ENCODE results near the gene PSMB1.
"Not testable (repeated sequence)": the region's sequence is repeated elsewhere in the genome, so short reads cannot be mapped to it uniquely, and the experiment has no call there.

Gene PSMB1

DNA sequence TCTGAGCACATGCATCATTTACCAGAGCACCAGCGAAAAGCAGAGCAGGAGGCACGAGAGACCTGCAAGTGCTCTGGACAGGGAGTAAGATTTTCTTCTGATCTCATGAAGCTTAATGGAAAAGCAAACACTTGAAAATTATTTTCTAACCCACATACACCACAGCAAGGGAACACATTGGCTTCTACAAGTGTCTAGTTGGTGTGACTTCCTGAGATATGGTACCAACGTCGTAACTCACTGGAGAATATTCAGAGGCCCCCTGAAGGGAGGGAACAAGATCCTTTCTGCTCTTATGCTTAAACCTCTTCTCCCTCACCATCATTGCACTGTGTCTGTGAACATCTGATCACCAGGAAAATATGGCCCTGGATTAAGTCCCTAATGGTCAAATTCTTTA lies 48.6 kb downstream of the PSMB1 start:
- DNase-seq (ENCODE audit: low read depth in 1 of 2, low spot score in 1 of 2): no peak

DNA sequence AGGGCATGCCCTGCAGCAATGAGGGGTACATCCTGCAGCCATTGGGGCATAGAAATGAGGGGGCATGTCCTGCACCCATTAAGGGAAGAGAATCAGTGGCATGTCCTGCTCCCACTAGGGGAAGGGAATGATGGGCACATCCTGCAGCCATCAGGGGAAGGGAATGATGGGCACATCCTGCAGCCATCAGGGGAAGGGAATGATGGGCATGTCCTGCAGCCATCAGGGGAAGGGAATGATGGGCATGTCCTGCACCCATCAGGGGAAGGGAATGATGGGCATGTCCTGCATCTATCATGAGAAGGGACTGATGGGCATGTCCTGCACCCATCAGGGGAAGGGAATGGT lies 49.7 kb downstream of the PSMB1 start:
- DNase-seq (ENCODE audit: low read depth in 1 of 2, low spot score in 1 of 2): no peak

- DNase-seq (ENCODE audit: low read depth in 1 of 2, low spot score in 1 of 2): not testable (repeated sequence)
Observed at GRCh38 chr6:170502733-170503413, 50.2 kb downstream of the PSMB1 start.

DNA sequence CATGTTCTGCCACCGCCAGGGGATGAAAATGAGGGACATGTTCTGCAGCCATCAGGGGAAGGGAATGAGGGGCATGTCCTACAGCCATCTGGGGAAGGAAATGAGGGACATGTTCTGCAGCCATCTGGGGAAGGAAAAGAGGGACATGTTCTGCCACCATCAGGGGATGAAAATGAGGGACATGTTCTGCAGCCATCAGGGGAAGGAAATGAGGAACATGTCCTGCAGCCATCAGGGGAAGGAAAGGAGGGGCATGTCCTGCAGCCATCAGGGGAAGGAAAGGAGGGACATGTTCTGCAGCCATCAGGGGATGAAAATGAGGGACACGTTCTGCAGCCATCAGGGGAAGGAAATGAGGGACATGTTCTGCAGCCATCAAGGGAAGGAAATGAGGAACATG lies 50.8 kb downstream of the PSMB1 start:
- DNase-seq (ENCODE audit: low read depth in 1 of 2, low spot score in 1 of 2): not testable (repeated sequence)

- DNase-seq (ENCODE audit: low read depth in 1 of 2, low spot score in 1 of 2): no peak
Observed at GRCh38 chr6:170500955-170501590, 52.0 kb downstream of the PSMB1 start.

- no peak for DNase-seq (ENCODE audit: low read depth in 1 of 2, low spot score in 1 of 2)
Observed at GRCh38 chr6:170497841-170498301, 55.2 kb downstream of the PSMB1 start.

GRCh38 chr6:170493354-170493753 lies 59.8 kb downstream of the PSMB1 start:
- no peak for DNase-seq (ENCODE audit: low read depth in 1 of 2, low spot score in 1 of 2)

DNA sequence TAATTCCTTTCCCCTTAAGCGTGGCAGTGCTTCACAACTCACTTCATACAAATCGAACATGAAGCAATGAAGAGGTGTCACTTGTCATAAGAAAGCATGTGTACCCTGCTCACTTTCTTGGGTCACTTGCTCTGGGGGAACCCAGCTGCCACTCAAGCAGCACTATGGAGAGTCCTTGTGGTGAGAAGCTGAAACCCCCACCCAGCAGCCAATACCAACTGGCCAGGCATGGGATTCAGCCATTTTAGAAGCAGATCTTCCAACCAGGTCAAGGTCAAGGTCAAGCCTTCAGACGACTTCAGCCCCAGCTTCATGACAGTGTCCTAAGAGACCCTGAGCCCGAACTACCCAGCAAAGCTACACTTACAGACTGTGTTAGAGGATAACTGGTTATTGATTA lies 62.8 kb downstream of the PSMB1 start:
- DNase-seq (ENCODE audit: low read depth in 1 of 2, low spot score in 1 of 2): no peak

DNA sequence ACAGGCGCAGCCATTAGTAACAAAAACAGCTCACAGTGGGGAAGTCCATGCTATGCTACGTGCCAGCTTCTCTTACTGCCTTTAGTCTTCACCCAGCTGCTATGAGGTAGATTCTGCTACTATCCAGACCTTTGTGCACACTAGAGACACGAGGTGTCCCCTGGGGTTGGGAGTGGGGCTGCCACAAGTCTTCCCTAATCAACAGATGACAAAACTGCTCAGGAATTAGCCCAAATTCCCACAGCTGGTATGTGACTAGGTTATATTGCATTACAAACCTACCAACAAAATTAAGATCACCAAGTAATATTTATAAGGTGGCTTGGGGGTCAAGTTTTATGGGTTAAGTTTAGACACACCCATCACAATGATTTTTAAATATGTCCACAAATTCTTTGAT lies 63.3 kb downstream of the PSMB1 start:
- DNase-seq (ENCODE audit: low read depth in 1 of 2, low spot score in 1 of 2): no peak

GRCh38 chr6:170487707-170488329 lies 65.3 kb downstream of the PSMB1 start:
- no peak for DNase-seq (ENCODE audit: low read depth in 1 of 2, low spot score in 1 of 2)

DNA sequence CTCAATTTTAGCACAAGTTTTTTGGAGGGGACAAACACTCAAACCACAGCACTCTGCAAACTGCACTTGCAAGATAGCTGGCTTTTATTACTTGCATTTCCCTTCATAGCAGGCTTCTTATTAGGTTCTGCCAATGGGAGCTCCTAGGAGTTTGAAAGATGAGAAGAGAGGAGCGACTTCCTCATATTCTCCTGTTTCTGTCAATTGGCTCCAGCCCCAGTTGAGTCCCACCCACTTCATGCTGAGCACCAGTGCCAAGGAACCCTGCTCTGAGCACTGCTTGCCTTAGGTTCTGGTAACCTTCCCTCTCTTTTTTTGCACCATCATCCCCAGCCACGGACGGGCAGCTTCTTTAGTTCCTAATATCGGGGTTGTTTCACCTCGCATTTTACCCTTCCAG lies 67.9 kb downstream of the PSMB1 start:
- no peak for DNase-seq (ENCODE audit: low read depth in 1 of 2, low spot score in 1 of 2)
